Measurements from ENCODE around the gene SOHLH1. TPM values are rescaled to one million over a fixed set of nuclear protein-coding genes. Genes with fewer than 3 reads are reported as not detected.

The SOHLH1 gene
- total RNA-seq, 6 donors from 2014 or later = not detected

GRCh38 chr9:135650408-135650807 lies 48.9 kb downstream of the SOHLH1 start:
- Histone ChIP-seq H3K4me3 (no peak overlapping the region), H3K27me3 (no peaks in the 10 kb centered on the region), H3K9me3 (peaks cover 11 to 34% (median 21%) of the 10 kb centered on the region in 4 donors), H3K36me3 (no peaks in the 10 kb centered on the region), H3K27ac (no peak overlapping the region), H3K4me1 (no peaks in the 10 kb centered on the region)
- TF ChIP-seq CTCF (IDR thresholded peaks at IDR 0.05) = no peak
- no peak for ATAC-seq (ENCODE audit: low FRiP score in 2 of 2)
- no peak for DNase-seq
- WGBS, 2 donors = 92 to 97% methylated on average over 17 of the region's 17 CpGs

- no peak overlapping the region for H3K27ac ChIP-seq
- no peaks in the 10 kb centered on the region for H3K36me3 ChIP-seq
- H3K4me3 ChIP-seq = no peak overlapping the region
- H3K27me3 ChIP-seq = no peaks in the 10 kb centered on the region
- ATAC-seq (ENCODE audit: low FRiP score in 2 of 2) (no peak), DNase-seq (no peak)
- no peaks in the 10 kb centered on the region for H3K4me1 ChIP-seq
- TF ChIP-seq CTCF (IDR thresholded peaks at IDR 0.05) = no peak
- H3K9me3 ChIP-seq = peaks cover 19 to 43% (median 29%) of the 10 kb centered on the region in 4 donors
- WGBS, 2 donors = 79 to 83% methylated on average over 2 of the region's 2 CpGs
Measured at GRCh38 chr9:135649508-135649907, 49.8 kb downstream of the SOHLH1 start.

- ATAC-seq (ENCODE audit: low FRiP score in 2 of 2) (no peak), DNase-seq (no peak)
- H3K4me1 ChIP-seq = no peaks in the 10 kb centered on the region
- 76 to 80% methylated on average over 10 of the region's 10 CpGs for WGBS, 2 donors
- H3K4me3 ChIP-seq = no peak overlapping the region
- no peak overlapping the region for H3K27ac ChIP-seq
- H3K9me3 ChIP-seq = peaks cover 19 to 51% (median 32%) of the 10 kb centered on the region in 4 donors
- TF ChIP-seq POLR2A (IDR thresholded peaks at IDR 0.05) (no peak), EP300 (IDR thresholded peaks at IDR 0.05) (no peak), CTCF (IDR thresholded peaks at IDR 0.05) (no peak), POLR2AphosphoS5 (IDR thresholded peaks at IDR 0.05) (no peak)
- H3K36me3 ChIP-seq = no peaks in the 10 kb centered on the region
- H3K27me3 ChIP-seq = no peaks in the 10 kb centered on the region
Measured at GRCh38 chr9:135648494-135649410, 50.5 kb downstream of the SOHLH1 start.

GRCh38 chr9:135647884-135648283 lies 51.4 kb downstream of the SOHLH1 start:
- ATAC-seq (ENCODE audit: low FRiP score in 2 of 2) = no peak
- no peak overlapping the region for H3K4me3 ChIP-seq
- no peaks in the 10 kb centered on the region for H3K36me3 ChIP-seq
- no peak overlapping the region for H3K27ac ChIP-seq
- H3K9me3 ChIP-seq = peaks cover 19 to 52% (median 32%) of the 10 kb centered on the region in 4 donors
- H3K4me1 ChIP-seq = no peaks in the 10 kb centered on the region
- WGBS, 2 donors = 87 to 91% methylated on average over 4 of the region's 4 CpGs
- H3K27me3 ChIP-seq = no peaks in the 10 kb centered on the region
- DNase-seq = no peak
- no peak for TF ChIP-seq EP300 (IDR thresholded peaks at IDR 0.05)
- no peak for TF ChIP-seq POLR2A (IDR thresholded peaks at IDR 0.05)
- no peak for TF ChIP-seq CTCF (IDR thresholded peaks at IDR 0.05)
- no peak for TF ChIP-seq POLR2AphosphoS5 (IDR thresholded peaks at IDR 0.05)

Measured in upper lobe of left lung (tissue), 6 donors.